ENCODE measurements around the gene IGSF8.

- no peak for TF ChIP-seq CTCF (IDR thresholded peaks at IDR 0.05)
- TF ChIP-seq POLR2A (IDR thresholded peaks at IDR 0.05) = no peak
Measured at GRCh38 chr1:160091666-160092223, 6.7 kb downstream of the IGSF8 start.
